Motor neuron (in vitro differentiated cells): ENCODE data around the gene DCC. TPM values are rescaled to one million over a fixed set of nuclear protein-coding genes. Genes with fewer than 3 reads are reported as not detected.
A peak's percentile ranks its signal among the peaks of the same experiment; 100 is the strongest.

Experiments used
- ATAC-seq, 8 experiments: fragments of 200-7000 bp; cut with Tn5 transposase; replicated peaks in 6 of 8; 2 replicates each; pipeline ENCODE4 v1.8.0; 2021; ENCODE audit warnings: mild to moderate bottlenecking in 8 of 8, moderate library complexity in 8 of 8
- H3K27ac ChIP-seq, 2 donors: fragments of 250-450 bp; sonication (Bioruptor Pico); 2 replicates each; pipeline ENCODE4 v1.9.0; 2021; ENCODE audit warnings: antibody characterized with exemption in 2 of 2, mild to moderate bottlenecking in 2 of 2, moderate library complexity in 1 of 2
- H3K4me1 ChIP-seq, 2 donors: fragments of 250-450 bp; sonication (Bioruptor Pico); replicated peaks in 1 of 2; 2 replicates each; pipeline ENCODE4 v1.6.1; 2021; ENCODE audit warnings: antibody characterized with exemption in 2 of 2, mild to moderate bottlenecking in 2 of 2, moderate library complexity in 1 of 2
- H3K4me3 ChIP-seq, 5 donors: fragments of 250-450 bp; sonication (Bioruptor Pico); 2 replicates each; pipeline ENCODE4 v1.9.0; 2021; ENCODE audit warnings: antibody characterized with exemption in 5 of 5, mild to moderate bottlenecking in 5 of 5, moderate library complexity in 4 of 5
- WGBS, 10 experiments: fragments of 450-650 bp; shearing (Covaris generic); methylation state at CpG; one replicate each; pipeline ENCODE4 v1.0.0; 2022; 5-methylcytosine and 5-hydroxymethylcytosine counted together
- in situ Hi-C, 9 experiments: fragments of 400-800 bp; cut with MboI; loops; one replicate each; pipeline ENCODE4 v1.15.0; 2021; ENCODE audit warnings: low sequenced_read_pairs in 9 of 9, low pct_unique_long_range_greater_than_20kb in 2 of 9; ENCODE audit not compliant: unreplicated experiment in 9 of 9
- total RNA-seq, 8 experiments: library from RNA; unstranded; fragments of 300-600 nt; gene quantifications; 2 replicates each; pipeline versions ENCODE4 v1.2.3 to v1.2.4, GENCODE V29; 2022

DCC gene
- total RNA-seq, 8 experiments from 2014 or later = 0.04 to 66.0 (median 48.3) TPM; not detected in 2

GRCh38 chr18:52898485-52899058 is 558.6 kb downstream of the DCC start:
- Histone ChIP-seq H3K27ac (peak overlapping the region in 1 of 2 donors; percentile 32), H3K4me3 (no peak overlapping the region), H3K4me1 (peaks cover 18 to 26% of the 10 kb centered on the region in 2 donors)
- in situ Hi-C loops = no loop called here
- peak in 5 of 8 experiments; percentile 44 to 93 (median 88) for ATAC-seq
- WGBS, 10 experiments = 0 to 30% (median 7%) methylated on average over 1 to 3 of the region's 3 CpGs; no CpG with 5 or more reads in 1 of the 10 experiments

GRCh38 chr18:52902188-52902587 is 562.2 kb downstream of the DCC start:
- no peak for ATAC-seq
- in situ Hi-C loops = no loop called here
- 0 to 100% (median 80%) methylated on average over 1 to 3 of the region's 3 CpGs; no CpG with 5 or more reads in 1 of the 10 experiments for WGBS, 10 experiments
- H3K27ac ChIP-seq = no peak overlapping the region
- H3K4me3 ChIP-seq = no peak overlapping the region
- H3K4me1 ChIP-seq = peaks cover 18 to 19% of the 10 kb centered on the region in 2 donors

- peak; percentile 17 to 94 (median 70) for ATAC-seq
- H3K4me1 ChIP-seq = peaks cover 3 to 6% of the 10 kb centered on the region in 2 donors
- in situ Hi-C loops = no loop called here
- no peak overlapping the region for H3K4me3 ChIP-seq
- no peak overlapping the region for H3K27ac ChIP-seq
- WGBS, 10 experiments = 6 to 70% (median 33%) methylated on average over 1 to 3 of the region's 3 CpGs; no CpG with 5 or more reads in 1 of the 10 experiments
These were observed 563.9 kb downstream of the DCC start for GRCh38 chr18:52903857-52904256.

- H3K4me3 ChIP-seq = no peak overlapping the region
- 28 to 100% (median 81%) methylated on average over 1 to 9 of the region's 9 CpGs for WGBS, 10 experiments
- peaks cover 0 to 4% of the 10 kb centered on the region in 2 donors for H3K4me1 ChIP-seq
- in situ Hi-C loops = no loop called here
- H3K27ac ChIP-seq = no peak overlapping the region
- peak in 4 of 8 experiments; percentile 45 to 82 (median 64) for ATAC-seq
These were observed 567.7 kb downstream of the DCC start for GRCh38 chr18:52907543-52908308.

GRCh38 chr18:52914148-52914547 is 574.2 kb downstream of the DCC start:
- ATAC-seq = no peak
- WGBS, 10 experiments = 0 to 100% (median 94%) methylated on average over 1 to 3 of the region's 3 CpGs; no CpG with 5 or more reads in 1 of the 10 experiments
- H3K4me3 ChIP-seq = no peak overlapping the region
- H3K4me1 ChIP-seq = peaks cover 0 to 9% of the 10 kb centered on the region in 2 donors
- H3K27ac ChIP-seq = no peak overlapping the region
- in situ Hi-C loops = no loop called here

- 0 to 100% (median 96%) methylated on average over 1 of the region's 1 CpG; no CpG with 5 or more reads in 2 of the 10 experiments for whole genome bisulfite sequencing, 10 experiments
- H3K27ac ChIP-seq = no peak overlapping the region
- ATAC-seq = no peak
- in situ Hi-C loops = no loop called here
- no peaks in the 10 kb centered on the region for H3K4me1 ChIP-seq
- H3K4me3 ChIP-seq = no peak overlapping the region
These were observed 580.7 kb downstream of the DCC start for GRCh38 chr18:52920665-52921064.

- in situ Hi-C loops = no loop called here
- H3K27ac ChIP-seq = no peak overlapping the region
- ATAC-seq = no peak
- H3K4me3 ChIP-seq = no peak overlapping the region
- no peaks in the 10 kb centered on the region for H3K4me1 ChIP-seq
- 100% methylated on average over 1 of the region's 2 CpGs; no CpG with 5 or more reads in 9 of the 10 experiments for WGBS, 10 experiments
These were observed 593.4 kb downstream of the DCC start for GRCh38 chr18:52933356-52933755.

- WGBS, 10 experiments = 0 to 80% (median 63%) methylated on average over 1 of the region's 1 CpG; no CpG with 5 or more reads in 2 of the 10 experiments
- no peak overlapping the region for H3K4me3 ChIP-seq
- ATAC-seq = no peak
- no peak overlapping the region for H3K27ac ChIP-seq
- H3K4me1 ChIP-seq = no peaks in the 10 kb centered on the region
- in situ Hi-C loops = no loop called here
These were observed 596.9 kb downstream of the DCC start for GRCh38 chr18:52936931-52937330.

GRCh38 chr18:52937840-52938239 is 597.8 kb downstream of the DCC start:
- 48 to 100% (median 80%) methylated on average over 3 to 6 of the region's 6 CpGs; no CpG with 5 or more reads in 2 of the 10 experiments for WGBS, 10 experiments
- in situ Hi-C loops = no loop called here
- ATAC-seq = no peak
- Histone ChIP-seq H3K4me3 (no peak overlapping the region), H3K4me1 (no peaks in the 10 kb centered on the region), H3K27ac (no peak overlapping the region)

- no peak overlapping the region for H3K27ac ChIP-seq
- in situ Hi-C loops = no loop called here
- 0 to 90% (median 35%) methylated on average over 1 to 2 of the region's 2 CpGs; no CpG with 5 or more reads in 4 of the 10 experiments for WGBS, 10 experiments
- no peak overlapping the region for H3K4me3 ChIP-seq
- H3K4me1 ChIP-seq = no peaks in the 10 kb centered on the region
- ATAC-seq = no peak
These were observed 605.6 kb downstream of the DCC start for GRCh38 chr18:52945552-52945951.

GRCh38 chr18:52948868-52949444 is 609.0 kb downstream of the DCC start:
- in situ Hi-C loops = no loop called here
- Histone ChIP-seq H3K27ac (no peak overlapping the region), H3K4me3 (no peak overlapping the region), H3K4me1 (no peaks in the 10 kb centered on the region)
- 17 to 100% (median 77%) methylated on average over 1 of the region's 1 CpG; no CpG with 5 or more reads in 2 of the 10 experiments for WGBS, 10 experiments
- ATAC-seq = peak in 1 of 8 experiments; percentile 28

GRCh38 chr18:52950155-52950554 is 610.2 kb downstream of the DCC start:
- Histone ChIP-seq H3K4me3 (no peak overlapping the region), H3K27ac (no peak overlapping the region), H3K4me1 (no peaks in the 10 kb centered on the region)
- in situ Hi-C loops = no loop called here
- ATAC-seq = peak in 5 of 8 experiments; percentile 65 to 84 (median 69)

- Histone ChIP-seq H3K27ac (no peak overlapping the region), H3K4me1 (no peaks in the 10 kb centered on the region), H3K4me3 (no peak overlapping the region)
- WGBS, 10 experiments = 13 to 100% (median 65%) methylated on average over 1 to 3 of the region's 3 CpGs; no CpG with 5 or more reads in 3 of the 10 experiments
- peak in 1 of 8 experiments; percentile 76 for ATAC-seq
- in situ Hi-C loops = no loop called here
These were observed 613.4 kb downstream of the DCC start for GRCh38 chr18:52953387-52953786.
